NCI-H1436 treated with DMSO at 0.1 percent for 48 hours (cell line): ENCODE results near the gene SARDH.
"Not testable (repeated sequence)": the region's sequence is repeated elsewhere in the genome, so short reads cannot be mapped to it uniquely, and the experiment has no call there.

ENCODE experiments used
- DNase-seq: peaks from one replicate; lab custom pipeline; 2025; lab: John Stamatoyannopoulos, UW

The SARDH gene

DNA sequence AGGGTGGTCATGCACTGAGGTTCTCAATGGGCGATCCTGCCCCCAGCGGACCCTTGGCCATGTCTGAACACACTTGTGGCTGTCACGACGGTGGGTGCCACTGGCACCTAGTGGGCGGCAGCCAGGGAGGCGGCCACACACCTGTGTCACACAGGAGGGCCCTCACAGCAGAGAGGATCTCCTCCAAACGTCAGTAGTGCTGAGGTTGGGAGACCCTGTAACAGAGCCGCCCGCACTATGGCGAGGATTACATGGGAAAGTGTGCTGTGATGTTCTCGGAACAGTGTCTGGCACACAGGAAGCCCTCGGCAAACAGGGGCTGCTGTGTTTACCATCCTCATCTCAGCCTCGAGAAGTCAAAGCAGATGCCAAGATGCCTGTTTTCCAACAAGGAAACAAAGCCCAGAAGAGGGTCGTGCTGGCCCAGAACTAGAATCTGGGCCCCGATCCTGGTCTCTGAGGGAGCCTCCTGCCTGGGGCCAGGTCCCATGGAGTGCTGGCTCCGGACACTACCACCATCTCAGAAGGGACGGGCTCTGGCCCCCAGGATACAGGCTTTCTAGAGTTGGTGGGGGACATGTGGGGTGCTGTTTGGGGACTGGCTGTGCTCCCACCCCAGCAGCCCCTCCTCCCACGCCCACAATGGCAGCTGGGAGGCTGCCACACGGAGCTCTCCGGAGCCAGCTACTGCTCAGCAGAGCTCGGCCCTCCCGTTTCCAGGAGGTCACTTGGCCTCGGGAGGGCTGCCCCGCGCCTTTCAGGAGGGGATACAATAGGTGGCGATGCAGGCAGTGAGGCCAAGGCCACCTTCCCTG is 53.8 kb downstream of the SARDH start:
- no peak for DNase-seq

- DNase-seq = no peak
These were observed 54.5 kb downstream of the SARDH start for GRCh38 chr9:133683586-133684120.

- no peak for DNase-seq
These were observed 55.1 kb downstream of the SARDH start for GRCh38 chr9:133682818-133683585.

GRCh38 chr9:133681658-133682306 is 56.4 kb downstream of the SARDH start:
- no peak for DNase-seq

DNA sequence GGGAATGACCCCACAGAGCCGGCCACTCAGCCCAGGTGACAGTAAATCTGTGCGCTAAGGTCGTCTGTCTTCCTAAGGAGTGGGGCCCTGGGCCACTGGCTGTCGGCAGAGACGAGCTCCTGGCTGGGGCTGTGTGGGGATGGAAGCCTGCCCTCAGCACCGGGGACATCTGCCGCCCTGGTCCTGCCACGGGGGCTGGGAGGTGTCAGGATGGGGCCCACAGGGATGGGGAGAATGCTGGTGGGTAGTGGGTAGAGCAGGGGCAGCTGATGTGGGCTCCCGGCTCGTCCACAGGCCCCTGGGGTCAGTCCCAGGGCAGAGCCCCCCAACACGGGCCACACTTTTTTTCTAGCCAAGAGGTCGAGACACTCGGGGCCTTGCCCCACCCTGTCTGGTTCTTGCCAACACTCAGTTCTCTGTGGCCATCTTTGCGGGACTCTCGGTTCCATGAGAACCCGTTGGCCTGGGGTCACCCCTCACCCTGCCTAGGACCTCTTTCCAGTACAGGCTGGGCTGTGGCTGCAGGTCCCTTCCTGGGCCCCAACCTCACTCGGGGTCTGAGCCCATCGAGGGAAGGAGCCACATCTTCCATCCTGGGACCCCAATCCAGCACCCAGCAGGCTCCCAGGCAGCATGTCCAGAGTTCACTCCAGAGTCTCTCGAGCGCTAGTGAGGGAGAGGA is 57.0 kb downstream of the SARDH start:
- DNase-seq = no peak

GRCh38 chr9:133680250-133680975 is 57.7 kb downstream of the SARDH start:
- DNase-seq = no peak

GRCh38 chr9:133679466-133680061 is 58.6 kb downstream of the SARDH start:
- no peak for DNase-seq

- no peak for DNase-seq
These were observed 59.1 kb downstream of the SARDH start for GRCh38 chr9:133679056-133679455.

GRCh38 chr9:133677126-133678010 is 60.8 kb downstream of the SARDH start:
- DNase-seq = no peak

GRCh38 chr9:133676450-133676849 is 61.7 kb downstream of the SARDH start:
- DNase-seq = no peak

GRCh38 chr9:133675796-133676195 is 62.4 kb downstream of the SARDH start:
- DNase-seq = not testable (repeated sequence)

- no peak for DNase-seq
These were observed 64.1 kb downstream of the SARDH start for GRCh38 chr9:133674091-133674490.

DNA sequence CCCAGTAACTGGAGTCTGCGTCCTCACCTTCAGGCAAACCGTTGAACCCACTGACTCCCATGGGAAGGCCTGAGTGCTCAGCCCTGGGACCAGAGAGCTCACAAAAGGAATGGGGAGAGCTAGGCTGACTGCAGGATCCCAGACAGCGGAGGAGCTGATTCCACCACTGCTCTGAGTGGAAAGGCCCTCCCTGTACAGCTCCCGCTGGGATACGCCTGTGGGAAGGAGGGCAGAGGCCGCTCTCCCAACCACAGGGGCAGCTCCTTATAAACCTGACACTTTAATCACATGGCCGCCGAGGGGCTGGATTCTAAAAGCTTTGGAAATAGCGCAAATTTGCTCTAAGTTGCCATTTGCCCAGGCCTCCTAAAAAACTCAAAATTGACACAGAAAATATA is 64.9 kb downstream of the SARDH start:
- DNase-seq = no peak

DNA sequence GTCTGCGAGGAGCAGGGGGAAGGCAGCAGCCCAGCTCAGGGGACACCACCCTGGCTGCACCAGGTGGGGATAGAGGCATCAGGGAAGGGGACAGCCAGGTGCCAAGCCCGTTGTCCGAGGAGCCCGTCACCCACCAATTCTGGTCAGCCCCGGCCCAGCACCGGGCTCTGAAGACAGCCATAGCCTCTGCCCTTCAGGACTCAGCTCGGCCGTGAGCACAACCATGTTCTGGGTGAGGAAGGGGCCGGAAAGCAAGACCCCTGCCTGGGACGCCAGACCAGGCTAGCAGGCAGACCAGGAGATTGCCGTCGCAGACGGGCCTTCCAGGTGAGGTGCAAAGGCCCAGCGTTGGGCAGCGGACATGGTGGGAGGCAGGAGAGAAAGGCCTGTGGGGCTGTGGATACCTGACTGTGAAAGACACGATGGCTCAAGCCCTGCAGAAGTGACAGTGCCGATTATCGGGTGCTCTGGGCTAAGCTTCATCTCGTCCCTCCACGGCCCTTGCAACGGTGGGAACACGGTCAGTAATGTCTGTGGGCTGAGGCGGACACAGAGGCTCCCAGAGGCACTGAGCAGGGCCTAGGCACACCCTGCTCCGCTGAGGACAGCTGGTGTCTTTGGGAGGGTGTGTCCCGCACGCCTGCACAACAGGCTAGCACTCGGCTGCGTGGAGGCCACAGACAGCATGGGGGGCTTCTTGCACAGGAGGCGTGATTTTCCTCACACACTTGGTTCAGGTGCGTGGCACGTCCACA is 65.5 kb downstream of the SARDH start:
- no peak for DNase-seq

- DNase-seq = no peak
These were observed 66.8 kb downstream of the SARDH start for GRCh38 chr9:133671371-133671770.

GRCh38 chr9:133670466-133670865 is 67.7 kb downstream of the SARDH start:
- DNase-seq = no peak

DNA sequence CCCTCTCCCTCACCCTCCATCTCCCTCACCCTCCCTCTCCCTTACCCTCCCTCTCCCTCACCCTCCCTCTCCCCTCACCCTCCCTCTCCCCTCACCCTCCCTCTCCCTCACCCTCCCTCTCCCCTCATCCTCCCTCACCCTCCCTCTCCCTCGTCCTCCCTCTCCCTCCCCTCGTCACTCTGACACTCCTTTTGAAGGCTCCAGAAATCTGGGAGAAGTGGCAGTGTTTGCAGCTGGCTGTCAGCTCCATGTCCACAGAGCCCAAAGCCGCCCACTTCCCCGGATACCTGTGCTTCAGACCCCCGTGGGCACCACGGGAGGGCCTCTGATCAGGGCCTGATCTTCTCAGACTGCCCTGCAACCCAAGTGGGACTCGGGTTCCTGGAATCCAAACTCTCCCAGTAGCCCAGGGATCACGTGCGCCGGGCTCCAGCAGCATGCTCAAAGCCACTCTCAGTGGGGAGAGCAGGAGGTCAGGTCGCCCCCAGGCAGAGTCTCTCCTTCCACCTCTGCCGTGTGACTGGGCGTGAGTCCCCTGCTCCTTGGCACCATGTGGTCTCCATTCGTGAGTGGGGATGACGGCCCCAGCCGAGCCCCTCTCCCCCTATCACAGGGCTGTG is 68.9 kb downstream of the SARDH start:
- no peak for DNase-seq

- no peak for DNase-seq
These were observed 70.2 kb downstream of the SARDH start for GRCh38 chr9:133667759-133668450.
